Suprapubic skin (tissue), 4 donors: ENCODE results near the gene PTPRCAP. TPM values are rescaled to one million over a fixed set of nuclear protein-coding genes. Genes with fewer than 3 reads are reported as not detected.

Source experiments
- DNase-seq, 2 donors: peaks; one replicate each; pipeline ENCODE4 v3.0.0-alpha.2; 2019; ENCODE audit warnings: low spot score in 2 of 2
- H3K27ac ChIP-seq: fragments of 200-600 bp; sonication (generic); one replicate; pipeline ENCODE4 v1.5.1; 2019
- H3K27me3 ChIP-seq: fragments of 200-600 bp; sonication (generic); one replicate; pipeline ENCODE4 v1.5.1; 2019
- H3K36me3 ChIP-seq: fragments of 200-600 bp; sonication (generic); one replicate; pipeline ENCODE4 v1.5.1; 2019
- H3K4me1 ChIP-seq: fragments of 200-600 bp; sonication (generic); one replicate; pipeline ENCODE4 v1.5.1; 2019
- H3K4me3 ChIP-seq: fragments of 200-600 bp; sonication (generic); one replicate; pipeline ENCODE4 v1.5.1; 2019; ENCODE audit warnings: mild to moderate bottlenecking
- H3K9me3 ChIP-seq: fragments of 200-600 bp; sonication (generic); one replicate; pipeline ENCODE4 v1.5.1; 2019
- EP300 ChIP-seq: sonication (generic); formaldehyde crosslinking; IDR thresholded peaks from one replicate; pipeline ENCODE4 v1.6.1; 2017; ENCODE audit warnings: antibody characterized with exemption
- POLR2A ChIP-seq, 2 donors: fragments of 450-650 bp; IDR thresholded peaks; one replicate each; pipeline ENCODE4 v1.6.1; 2017; ENCODE audit warnings: antibody characterized with exemption in 2 of 2, mild to moderate bottlenecking in 2 of 2, moderate library complexity in 2 of 2
- POLR2AphosphoS5 ChIP-seq, 3 donors: sonication (generic); formaldehyde crosslinking; IDR thresholded peaks; one replicate each; pipeline ENCODE4 v1.6.1; 2017; ENCODE audit warnings: antibody characterized with exemption in 3 of 3
- WGBS: methylation state at CpG from one replicate; pipeline ENCODE4 v1.1.5; 2018; 5-methylcytosine and 5-hydroxymethylcytosine counted together
- total RNA-seq, 4 donors: library from RNA; depleted of rRNA; stranded (reverse); fragments of >200 nt; gene quantifications; one replicate each; pipeline ENCODE4 v1.1.0, GENCODE V29; 2016
- TF ChIP-seq, protein P1 (sequence below), 2 donors: fragments of 200-600 bp in 1 of 2; fragments of 450-650 bp in 1 of 2; sonication (generic) in 1 of 2; IDR thresholded peaks; one replicate each; pipeline ENCODE4 v1.5.1; 2016 to 2019; ENCODE audit warnings: antibody characterized with exemption in 2 of 2, mild to moderate bottlenecking in 1 of 2, moderate library complexity in 1 of 2

PTPRCAP gene
- total RNA-seq, 4 donors from 2014 or later: 0.59 to 4.3 (median 2.0) TPM

DNA sequence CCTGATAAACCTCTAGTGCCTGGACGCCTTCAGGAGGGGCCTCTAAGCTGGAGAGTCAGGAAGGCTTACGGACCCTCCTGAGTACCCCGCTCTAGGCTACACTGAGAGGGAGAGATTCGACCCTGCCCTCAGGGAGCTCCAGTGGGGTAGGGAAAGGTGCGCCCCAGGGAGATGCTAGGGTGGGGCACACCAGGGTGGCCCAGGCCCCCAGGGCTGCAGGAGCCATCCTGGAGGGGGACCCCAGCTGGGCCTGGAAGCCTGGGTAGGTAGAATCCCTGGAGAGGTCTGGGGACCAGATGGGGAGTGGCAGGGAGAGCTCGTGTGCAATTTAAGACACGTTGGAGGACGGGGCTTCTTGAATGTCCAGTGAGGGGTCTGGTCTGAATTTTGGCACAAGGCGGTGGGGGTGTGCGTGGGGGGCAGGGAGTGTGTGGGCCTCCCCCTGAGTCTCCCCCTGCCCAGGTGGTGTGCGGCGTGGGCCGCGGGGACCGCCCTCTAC, 17.3 kb downstream of the PTPRCAP start:
- DNase-seq: no peak
- 31% methylated on average over 6 of the region's 15 CpGs for WGBS
- TF ChIP-seq, protein P1, sequence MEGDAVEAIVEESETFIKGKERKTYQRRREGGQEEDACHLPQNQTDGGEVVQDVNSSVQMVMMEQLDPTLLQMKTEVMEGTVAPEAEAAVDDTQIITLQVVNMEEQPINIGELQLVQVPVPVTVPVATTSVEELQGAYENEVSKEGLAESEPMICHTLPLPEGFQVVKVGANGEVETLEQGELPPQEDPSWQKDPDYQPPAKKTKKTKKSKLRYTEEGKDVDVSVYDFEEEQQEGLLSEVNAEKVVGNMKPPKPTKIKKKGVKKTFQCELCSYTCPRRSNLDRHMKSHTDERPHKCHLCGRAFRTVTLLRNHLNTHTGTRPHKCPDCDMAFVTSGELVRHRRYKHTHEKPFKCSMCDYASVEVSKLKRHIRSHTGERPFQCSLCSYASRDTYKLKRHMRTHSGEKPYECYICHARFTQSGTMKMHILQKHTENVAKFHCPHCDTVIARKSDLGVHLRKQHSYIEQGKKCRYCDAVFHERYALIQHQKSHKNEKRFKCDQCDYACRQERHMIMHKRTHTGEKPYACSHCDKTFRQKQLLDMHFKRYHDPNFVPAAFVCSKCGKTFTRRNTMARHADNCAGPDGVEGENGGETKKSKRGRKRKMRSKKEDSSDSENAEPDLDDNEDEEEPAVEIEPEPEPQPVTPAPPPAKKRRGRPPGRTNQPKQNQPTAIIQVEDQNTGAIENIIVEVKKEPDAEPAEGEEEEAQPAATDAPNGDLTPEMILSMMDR (IDR thresholded peaks at IDR 0.05): no peak
- no peak for TF ChIP-seq POLR2AphosphoS5 (IDR thresholded peaks at IDR 0.05)
- TF ChIP-seq EP300: no peak
- TF ChIP-seq POLR2A (IDR thresholded peaks at IDR 0.05): no peak
- Histone ChIP-seq H3K9me3 (no peaks in the 10 kb centered on the region), H3K36me3 (no peaks in the 10 kb centered on the region), H3K27ac (peak overlapping the region; percentile 94), H3K4me3 (peak overlapping the region; percentile 87), H3K4me1 (peaks cover 66% of the 10 kb centered on the region), H3K27me3 (no peaks in the 10 kb centered on the region)

DNA sequence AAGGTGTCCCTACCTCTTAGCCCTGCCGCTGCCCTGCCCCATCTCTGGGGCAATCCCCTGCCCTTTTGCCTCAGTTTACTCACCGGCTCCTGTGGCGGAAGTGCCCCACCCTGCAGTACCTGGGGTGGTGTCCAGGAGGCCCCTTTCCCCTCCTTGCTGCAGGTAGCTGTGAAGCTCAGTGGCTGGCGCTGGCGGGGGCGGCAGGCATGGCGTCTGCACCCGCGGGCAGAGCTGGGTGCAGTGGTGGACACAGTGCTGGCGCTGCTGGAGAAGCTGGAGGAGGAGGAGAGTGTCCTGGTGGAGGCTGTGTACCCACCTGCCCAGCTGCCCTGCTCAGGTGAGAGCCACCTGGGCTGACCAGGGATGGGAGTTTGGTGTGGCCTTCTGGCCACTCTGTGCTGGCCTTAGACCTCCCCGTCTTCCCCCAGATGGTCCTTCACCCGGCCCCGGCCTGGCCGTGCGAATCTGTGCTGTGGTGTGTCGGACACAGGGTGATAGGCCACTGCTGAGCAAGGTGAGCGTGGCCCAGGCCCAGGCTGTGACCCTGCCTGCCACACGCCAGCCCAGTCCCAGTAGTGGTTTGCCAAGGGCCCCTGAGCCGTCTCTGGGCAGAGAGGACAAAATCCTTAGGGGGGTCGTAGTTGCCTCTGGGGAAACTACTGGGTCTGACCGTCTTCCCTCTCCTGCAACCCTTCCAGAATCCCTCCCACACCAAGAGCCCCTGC, 18.0 kb downstream of the PTPRCAP start:
- Histone ChIP-seq H3K9me3 (no peaks in the 10 kb centered on the region), H3K27ac (peak overlapping the region; percentile 38), H3K4me3 (peak overlapping the region; percentile 87), H3K4me1 (peaks cover 70% of the 10 kb centered on the region), H3K36me3 (no peaks in the 10 kb centered on the region), H3K27me3 (peaks cover 5% of the 10 kb centered on the region)
- no peak for DNase-seq
- TF ChIP-seq EP300 (no peak), POLR2A (IDR thresholded peaks at IDR 0.05) (no peak), POLR2AphosphoS5 (IDR thresholded peaks at IDR 0.05) (no peak)
- TF ChIP-seq, protein P1 (IDR thresholded peaks at IDR 0.05): no peak
- WGBS: 73% methylated on average over 5 of the region's 21 CpGs

DNA sequence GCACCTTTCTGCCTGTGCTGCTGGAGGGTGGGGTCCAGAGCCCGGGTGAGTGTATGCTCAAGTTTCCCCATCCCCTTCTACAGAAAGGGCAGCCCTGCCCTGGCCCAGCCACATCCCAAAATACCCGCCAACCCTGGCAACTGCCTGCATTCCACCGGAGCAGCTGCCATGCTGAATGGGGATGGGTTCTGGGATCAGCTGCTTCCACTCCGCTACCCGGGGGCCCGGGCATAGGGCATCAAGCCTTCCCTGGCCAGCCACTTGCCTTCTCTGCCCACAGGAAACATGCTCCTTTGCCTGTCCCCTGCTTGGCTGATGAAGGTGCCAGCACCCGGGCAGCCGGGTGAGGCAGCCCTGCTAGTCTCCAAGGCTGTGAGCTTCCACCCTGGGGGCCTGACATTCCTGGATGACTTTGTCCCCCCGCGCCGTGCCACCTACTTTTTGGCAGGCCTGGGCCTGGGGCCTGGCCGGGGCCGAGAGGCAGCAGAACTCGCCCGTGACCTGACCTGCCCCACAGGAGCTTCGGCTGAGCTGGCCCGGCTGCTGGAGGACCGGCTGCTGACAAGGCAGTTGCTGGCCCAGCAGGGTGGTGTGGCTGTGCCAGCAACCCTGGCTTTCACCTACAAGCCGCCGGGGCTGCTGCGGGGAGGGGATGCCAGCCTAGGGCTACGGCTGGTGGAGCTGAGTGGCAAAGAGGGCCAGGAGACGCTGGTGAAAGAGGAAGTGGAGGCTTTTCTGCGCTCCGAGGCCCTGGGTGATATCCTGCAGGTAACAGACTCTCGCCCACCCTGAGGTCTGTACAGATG, 18.8 kb downstream of the PTPRCAP start:
- TF ChIP-seq, protein P1 (IDR thresholded peaks at IDR 0.05): no peak
- no peak for TF ChIP-seq POLR2A (IDR thresholded peaks at IDR 0.05)
- TF ChIP-seq EP300: no peak
- TF ChIP-seq POLR2AphosphoS5 (IDR thresholded peaks at IDR 0.05): no peak
- WGBS: 27% methylated on average over 20 of the region's 26 CpGs
- Histone ChIP-seq H3K27me3 (peaks cover 5% of the 10 kb centered on the region), H3K4me3 (no peak overlapping the region), H3K4me1 (peaks cover 70% of the 10 kb centered on the region), H3K36me3 (no peaks in the 10 kb centered on the region), H3K27ac (peak overlapping the region; percentile 38), H3K9me3 (no peaks in the 10 kb centered on the region)
- DNase-seq: no peak

DNA sequence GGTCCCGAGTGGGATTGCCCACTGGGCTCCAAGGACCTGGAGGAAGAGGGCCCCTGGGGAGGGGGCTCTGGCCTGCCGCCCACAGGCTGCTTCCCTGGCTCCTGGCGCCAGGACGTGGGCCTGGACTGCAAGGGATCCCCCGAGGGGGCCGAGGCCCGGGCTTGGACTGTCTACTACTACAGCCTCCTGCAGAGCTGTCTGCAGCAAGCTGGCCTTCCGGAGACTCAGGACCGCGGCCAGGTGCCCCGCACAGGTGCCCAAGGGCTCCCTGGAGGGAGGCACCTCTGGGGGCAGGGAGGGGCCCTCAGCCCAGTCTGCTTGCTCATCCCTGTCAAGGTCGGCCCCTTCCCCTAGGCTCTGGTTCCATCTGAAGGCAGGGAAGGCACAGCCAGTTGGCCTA, 20.1 kb downstream of the PTPRCAP start:
- H3K4me3 ChIP-seq: no peak overlapping the region
- no CpG with 5 or more reads among the region's 12 CpGs for WGBS
- no peak overlapping the region for H3K27ac ChIP-seq
- H3K27me3 ChIP-seq: peaks cover 8% of the 10 kb centered on the region
- peaks cover 67% of the 10 kb centered on the region for H3K4me1 ChIP-seq
- no peaks in the 10 kb centered on the region for H3K36me3 ChIP-seq
- TF ChIP-seq POLR2AphosphoS5 (IDR thresholded peaks at IDR 0.05): no peak
- TF ChIP-seq, protein P1 (IDR thresholded peaks at IDR 0.05): no peak
- no peak for TF ChIP-seq POLR2A (IDR thresholded peaks at IDR 0.05)
- TF ChIP-seq EP300: no peak
- DNase-seq: no peak
- H3K9me3 ChIP-seq: no peaks in the 10 kb centered on the region
